Hematopoietic multipotent progenitor cell treated with erythropoietin and hydrocortisone succinate and interleukin-3 and kit ligand, for 4 days (in vitro differentiated cells): ENCODE measurements around the gene SRRD.
A peak's percentile ranks its signal among the peaks of the same experiment; 100 is the strongest.

ENCODE experiments used
- DNase-seq: peaks from one replicate; pipeline ENCODE4 v3.0.0-alpha.2; 2015

The SRRD gene

DNA sequence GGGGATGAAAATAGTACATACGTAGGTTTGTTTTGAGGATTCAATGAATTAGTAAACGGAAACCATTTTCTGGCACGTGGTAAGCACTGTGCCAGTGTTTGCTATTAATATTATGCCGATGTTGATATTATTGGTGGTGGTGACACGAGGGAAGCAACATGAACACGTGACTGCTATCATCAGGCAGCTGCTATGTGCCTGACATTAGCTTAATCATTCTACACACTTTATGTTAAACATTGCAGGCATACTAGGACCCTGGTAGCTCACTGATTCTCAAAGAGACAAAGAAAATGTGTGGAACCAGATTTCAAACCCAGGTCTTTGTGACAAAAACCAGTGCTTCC lies 656 bp downstream of the SRRD start:
- peak; percentile 66 for DNase-seq

- no peak for DNase-seq
Observed at GRCh38 chr22:26485013-26485412, 1.3 kb downstream of the SRRD start.

- peak; percentile 57 for DNase-seq
Observed at GRCh38 chr22:26485806-26486390, 2.2 kb downstream of the SRRD start.

DNA sequence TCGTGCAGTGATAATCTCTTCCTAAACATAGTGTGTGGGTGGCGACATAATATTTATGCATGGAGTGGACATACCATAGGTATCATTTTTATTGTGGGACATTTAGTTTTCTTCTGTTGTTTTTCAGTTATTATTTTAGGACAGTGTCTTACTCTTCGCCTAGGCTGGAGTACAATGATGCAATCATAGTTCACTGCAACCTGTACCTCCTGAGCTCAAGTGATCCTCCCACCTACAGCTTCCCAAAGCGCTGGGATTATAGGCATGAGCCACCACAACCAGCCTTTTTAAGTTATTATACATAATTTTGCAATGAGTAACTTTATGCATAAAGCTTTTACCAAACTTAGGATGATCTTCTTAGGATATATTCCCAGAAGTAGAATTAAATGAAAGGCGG lies 2.7 kb downstream of the SRRD start:
- DNase-seq: no peak

DNA sequence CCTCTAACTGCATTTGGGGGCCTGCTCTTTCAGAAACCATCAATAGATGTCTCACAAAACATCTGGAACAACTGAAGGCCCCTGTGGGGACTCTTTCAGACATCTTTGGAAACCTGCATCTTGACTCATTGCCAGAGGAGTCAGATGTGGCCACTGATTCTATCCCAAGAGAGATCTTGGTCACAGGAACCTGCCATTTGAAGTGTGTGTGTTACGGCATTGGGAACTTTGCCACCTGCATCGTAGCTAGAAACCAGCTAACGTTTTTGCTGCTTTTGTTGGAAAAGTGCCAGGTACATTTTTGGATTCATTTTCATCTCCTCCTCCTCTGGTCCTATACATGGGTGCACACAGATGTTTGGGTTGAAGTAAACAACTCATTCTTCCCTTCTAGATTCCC lies 4.3 kb downstream of the SRRD start:
- no peak for DNase-seq

GRCh38 chr22:26489447-26490036 lies 5.9 kb downstream of the SRRD start:
- DNase-seq: no peak

DNA sequence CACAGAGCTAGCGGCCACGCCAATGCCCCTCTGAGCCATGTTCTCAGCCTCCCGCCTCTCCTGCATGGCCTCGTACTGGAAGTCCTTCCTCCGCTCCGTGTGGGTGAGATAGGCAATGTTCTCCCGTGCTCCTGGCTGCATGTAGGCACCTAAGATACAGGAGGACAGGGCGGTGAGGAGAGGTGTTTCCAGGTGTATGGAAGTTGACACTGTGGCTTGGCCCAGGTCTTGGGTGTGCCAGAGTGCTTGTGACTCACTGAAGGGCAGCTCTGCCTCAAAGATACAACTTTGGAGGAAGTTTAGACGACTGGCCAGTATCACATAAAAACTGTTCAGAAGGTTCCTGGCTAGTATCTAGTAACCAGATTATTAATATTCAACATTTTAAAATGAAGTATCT lies 8.5 kb downstream of the SRRD start:
- DNase-seq: no peak

GRCh38 chr22:26494506-26494905 lies 10.8 kb downstream of the SRRD start:
- no peak for DNase-seq

- no peak for DNase-seq
Observed at GRCh38 chr22:26496456-26496855, 12.8 kb downstream of the SRRD start.

DNA sequence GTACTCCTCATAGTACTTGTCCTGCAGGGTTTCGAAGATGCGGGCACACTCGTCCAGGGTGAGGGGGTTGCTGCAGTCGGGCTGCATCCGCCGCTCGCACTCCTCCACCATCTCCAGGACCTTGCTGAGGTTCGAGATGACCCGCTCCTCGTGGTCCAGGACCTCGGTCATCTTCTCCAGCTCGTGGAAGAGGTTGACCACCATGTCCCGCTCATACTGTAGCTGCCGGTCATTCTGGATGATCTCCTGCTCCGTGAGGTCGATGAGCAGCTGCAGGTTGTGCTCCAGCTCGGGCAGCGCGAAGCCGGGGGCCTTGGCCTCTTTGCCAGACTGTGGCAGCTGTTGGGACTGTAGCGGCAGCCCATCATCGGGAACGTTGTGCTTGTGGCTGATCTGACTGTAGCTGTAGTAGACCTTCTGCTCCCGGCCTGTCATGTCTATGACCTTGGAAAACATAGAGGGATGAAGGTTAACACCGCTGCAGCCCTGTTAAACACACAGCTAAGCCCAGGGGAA lies 15.6 kb downstream of the SRRD start:
- no peak for DNase-seq

DNA sequence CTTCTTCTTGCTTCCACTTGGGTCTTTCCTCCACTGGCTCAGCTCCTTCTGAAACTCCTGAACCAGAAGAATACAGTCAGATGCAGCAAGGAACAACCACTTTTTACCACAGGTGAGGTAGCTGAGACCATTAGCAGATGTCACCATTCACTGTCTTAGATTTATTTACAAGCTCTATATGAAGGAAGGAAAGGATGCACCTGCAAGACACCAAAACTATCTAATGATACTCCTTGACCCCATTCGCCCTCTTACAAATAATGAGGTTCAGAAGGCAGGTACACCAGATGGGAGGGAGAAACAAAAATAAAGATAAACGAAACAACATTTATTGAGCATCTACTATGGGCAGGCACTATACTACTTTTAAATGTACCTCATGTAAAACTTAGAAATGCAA lies 18.3 kb downstream of the SRRD start:
- DNase-seq: no peak

DNA sequence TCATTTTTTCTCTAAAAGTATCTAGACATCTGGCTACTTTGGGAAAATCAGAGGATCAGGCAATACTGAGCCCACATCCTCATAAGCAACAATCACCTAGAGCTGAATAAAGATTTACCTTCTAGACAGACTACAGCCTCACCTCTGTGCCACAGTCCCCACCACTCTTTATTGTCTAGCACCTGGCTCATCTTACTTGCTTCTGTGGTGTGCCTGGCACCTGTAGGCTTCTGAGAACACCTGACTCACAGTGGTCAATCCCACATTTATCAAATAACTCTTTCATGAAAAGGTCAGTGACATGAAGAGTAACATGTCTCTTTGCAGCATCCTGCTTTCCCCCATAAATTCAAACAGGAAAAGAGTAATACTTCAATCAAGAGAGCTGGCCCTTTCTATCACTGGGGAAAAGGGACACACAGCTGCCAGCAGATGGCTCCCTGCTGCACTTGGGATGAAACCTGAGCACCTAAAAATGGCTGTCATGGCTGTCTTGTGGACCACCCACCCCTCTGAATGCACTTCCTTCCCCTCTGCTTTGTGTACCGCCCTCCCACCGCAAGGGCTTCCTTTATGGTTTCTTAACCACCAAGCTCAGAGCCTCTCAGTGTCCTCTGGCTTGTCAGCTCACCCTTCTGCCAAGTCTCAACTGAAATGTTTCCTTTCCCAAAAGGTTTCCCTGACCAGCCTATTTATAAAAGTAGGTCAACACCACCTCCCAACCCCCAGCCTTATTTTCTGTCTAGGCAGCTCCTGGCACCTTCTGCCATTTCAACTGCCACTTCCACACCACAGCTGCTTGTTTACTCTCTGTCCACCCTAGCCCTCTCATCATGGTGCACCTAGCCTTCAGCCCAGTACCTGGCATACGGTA lies 19.2 kb downstream of the SRRD start:
- peak; percentile 95 for DNase-seq

DNA sequence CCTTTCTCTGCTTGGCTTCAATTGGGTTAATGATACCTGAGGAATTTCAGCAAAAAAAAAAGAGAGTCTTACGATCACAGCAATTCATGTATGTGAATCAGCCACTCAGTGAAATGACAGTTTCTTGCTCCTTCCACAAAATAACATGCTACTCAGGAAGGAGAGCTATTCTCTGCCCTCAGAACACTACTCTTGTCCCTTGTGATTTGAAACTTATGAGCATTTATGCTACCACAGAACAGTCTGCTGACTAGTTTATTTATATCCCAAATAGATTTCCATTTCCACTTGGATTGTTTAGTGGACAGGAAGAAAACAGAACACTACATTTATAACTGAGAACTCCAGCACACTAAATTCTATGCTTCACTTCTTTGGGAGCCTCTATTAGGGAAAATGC lies 20.1 kb downstream of the SRRD start:
- no peak for DNase-seq

DNA sequence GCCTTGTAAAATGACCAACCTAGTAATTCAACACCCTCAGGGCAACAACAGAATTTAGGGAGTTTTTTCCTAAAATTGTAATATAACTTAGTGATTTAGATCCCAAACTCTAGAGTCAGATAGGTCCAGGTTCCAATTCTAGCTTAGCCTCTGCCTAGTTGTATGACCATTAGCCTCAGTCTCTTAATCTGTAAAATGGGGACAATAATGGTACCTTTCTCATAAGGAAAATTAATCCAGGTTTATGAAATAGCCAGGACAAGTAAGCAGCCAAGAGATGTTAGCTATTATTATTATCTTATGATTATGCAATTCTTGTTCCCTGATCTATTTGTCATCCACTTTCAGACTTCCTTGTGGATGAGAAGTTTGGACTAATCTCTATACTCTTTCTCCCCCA lies 24.5 kb downstream of the SRRD start:
- DNase-seq: no peak

GRCh38 chr22:26512149-26512793 lies 28.6 kb downstream of the SRRD start, which contains the start of gene TFIP11:
Gene TFIP11 (minus strand): TSS chr22:26512473. CDS start chr22:26510272, 2,201 bp downstream.
- DNase-seq: peak; percentile 97

DNA sequence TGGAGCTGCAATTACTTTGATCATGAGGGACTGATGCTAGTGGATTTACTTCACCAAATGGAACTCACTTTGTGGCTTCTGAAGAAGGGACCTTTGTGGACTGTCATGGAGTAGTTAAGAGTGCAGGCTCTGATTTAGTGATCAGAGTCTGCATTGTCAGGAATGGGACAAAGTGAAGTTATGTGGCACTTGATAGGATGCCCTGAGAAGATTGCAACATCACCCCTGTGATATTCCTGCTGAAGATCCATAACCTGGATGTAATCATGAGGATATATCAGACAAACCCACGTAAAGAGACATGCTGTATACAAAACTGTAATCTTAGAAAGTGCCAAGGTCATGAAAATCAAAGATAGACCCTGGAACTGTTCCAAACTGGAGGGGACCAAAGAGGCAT lies 30.2 kb downstream of the SRRD start:
- no peak for DNase-seq

GRCh38 chr22:26514419-26515161 lies 30.9 kb downstream of the SRRD start:
- no peak for DNase-seq

- no peak for DNase-seq
Observed at GRCh38 chr22:26515931-26516330, 32.3 kb downstream of the SRRD start.

GRCh38 chr22:26516503-26516902 lies 32.8 kb downstream of the SRRD start:
- no peak for DNase-seq

- DNase-seq: no peak
Observed at GRCh38 chr22:26517429-26517828, 33.8 kb downstream of the SRRD start.

GRCh38 chr22:26522012-26522411 lies 38.3 kb downstream of the SRRD start:
- no peak for DNase-seq

DNA sequence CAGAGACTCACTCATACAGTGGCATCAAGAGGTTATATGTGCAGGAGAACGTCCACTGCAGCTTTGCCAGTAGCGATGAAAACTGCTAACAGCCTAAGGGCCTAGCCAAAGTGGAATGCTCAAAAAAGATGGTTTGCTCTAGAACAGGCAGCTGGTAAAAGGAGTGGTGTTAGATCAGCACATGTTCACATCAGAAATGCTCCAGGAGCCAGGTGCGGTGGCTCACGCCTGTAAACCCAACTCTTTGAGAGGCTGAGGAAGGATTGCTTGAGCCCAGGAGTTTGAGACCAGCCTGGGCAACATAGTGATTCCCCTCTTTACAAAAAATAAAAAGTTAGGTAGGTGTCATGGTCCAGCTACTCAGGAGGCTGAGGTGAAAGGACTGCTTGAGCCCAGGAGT lies 38.9 kb downstream of the SRRD start:
- no peak for DNase-seq

- DNase-seq: no peak
Observed at GRCh38 chr22:26524870-26525269, 41.2 kb downstream of the SRRD start.
